ENCODE data around the gene FSCN2.

FSCN2 gene

DNA sequence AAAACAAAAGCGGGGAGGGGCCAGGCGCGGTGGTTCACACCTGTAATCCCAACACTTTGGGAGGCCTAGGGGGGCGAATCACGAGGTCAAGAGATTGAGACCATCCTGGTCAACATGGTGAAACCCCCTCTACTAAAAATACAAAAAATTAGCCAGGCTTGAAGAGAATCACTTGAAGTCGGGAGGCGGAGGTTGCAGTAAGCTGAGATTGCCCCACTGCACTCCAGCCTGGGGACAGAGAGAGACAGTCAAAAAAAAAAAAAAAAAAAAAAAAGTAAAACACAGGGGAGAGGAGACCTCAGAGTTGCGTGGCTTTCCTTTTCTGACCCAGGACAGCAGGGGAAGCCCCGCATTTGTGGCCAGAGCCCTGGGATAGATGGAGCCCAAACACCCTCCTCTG, 35.5 kb upstream of the FSCN2 start:
- DNase-seq (ENCODE audit: insufficient read length, low spot score): no peak
- no peak for FAIRE-seq
- TF ChIP-seq, protein P1, sequence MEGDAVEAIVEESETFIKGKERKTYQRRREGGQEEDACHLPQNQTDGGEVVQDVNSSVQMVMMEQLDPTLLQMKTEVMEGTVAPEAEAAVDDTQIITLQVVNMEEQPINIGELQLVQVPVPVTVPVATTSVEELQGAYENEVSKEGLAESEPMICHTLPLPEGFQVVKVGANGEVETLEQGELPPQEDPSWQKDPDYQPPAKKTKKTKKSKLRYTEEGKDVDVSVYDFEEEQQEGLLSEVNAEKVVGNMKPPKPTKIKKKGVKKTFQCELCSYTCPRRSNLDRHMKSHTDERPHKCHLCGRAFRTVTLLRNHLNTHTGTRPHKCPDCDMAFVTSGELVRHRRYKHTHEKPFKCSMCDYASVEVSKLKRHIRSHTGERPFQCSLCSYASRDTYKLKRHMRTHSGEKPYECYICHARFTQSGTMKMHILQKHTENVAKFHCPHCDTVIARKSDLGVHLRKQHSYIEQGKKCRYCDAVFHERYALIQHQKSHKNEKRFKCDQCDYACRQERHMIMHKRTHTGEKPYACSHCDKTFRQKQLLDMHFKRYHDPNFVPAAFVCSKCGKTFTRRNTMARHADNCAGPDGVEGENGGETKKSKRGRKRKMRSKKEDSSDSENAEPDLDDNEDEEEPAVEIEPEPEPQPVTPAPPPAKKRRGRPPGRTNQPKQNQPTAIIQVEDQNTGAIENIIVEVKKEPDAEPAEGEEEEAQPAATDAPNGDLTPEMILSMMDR (IDR thresholded peaks at IDR 0.05; ENCODE audit: insufficient read depth, missing control alignments): no peak

- no peak for FAIRE-seq
- TF ChIP-seq, protein P1 (IDR thresholded peaks at IDR 0.05; ENCODE audit: insufficient read depth, missing control alignments): no peak
These were observed 34.8 kb upstream of the FSCN2 start for GRCh38 chr17:81493198-81494038.

GRCh38 chr17:81494626-81495377, 33.4 kb upstream of the FSCN2 start:
- DNase-seq (ENCODE audit: insufficient read length, low spot score) (no peak), FAIRE-seq (no peak)
- TF ChIP-seq, protein P1 (IDR thresholded peaks at IDR 0.05; ENCODE audit: insufficient read depth, missing control alignments): no peak

More at GRCh38 chr17:81493198-81494038, 34.8 kb upstream of the FSCN2 start:
- no peak for DNase-seq (ENCODE audit: insufficient read length, low spot score)

DNA sequence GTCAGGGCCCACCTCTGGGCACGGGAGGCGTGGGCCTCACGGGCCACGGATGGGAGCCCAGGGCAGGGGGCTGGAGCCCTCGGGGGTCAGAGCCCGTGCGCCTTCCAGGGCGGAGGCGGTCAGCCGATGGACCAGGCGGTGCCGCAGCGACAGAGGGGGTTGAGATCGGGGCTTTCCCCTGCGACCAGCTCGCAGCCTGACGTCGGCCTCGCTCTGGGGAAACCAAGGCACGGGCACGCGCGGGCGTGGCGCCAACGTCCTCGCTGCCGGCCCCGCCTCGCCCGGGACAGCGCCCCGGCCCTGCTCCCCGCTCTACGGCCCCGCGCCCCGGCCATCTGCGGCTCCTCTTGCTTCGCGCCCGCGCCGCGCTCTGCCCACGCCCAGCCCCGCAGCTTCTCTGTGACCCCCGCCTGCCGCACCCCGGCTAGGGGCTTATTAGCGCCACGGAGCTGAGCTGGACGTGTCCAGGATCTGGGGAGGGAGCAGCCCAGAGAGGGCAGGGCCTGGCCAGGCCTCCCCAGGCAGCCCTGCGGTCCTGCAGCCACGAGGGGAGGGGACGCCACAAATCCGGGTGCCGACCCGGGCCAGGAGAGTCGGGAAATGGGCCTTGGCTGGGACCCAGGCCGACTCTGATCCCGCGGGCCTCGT, 29.1 kb upstream of the FSCN2 start:
- FAIRE-seq (no peak), DNase-seq (ENCODE audit: insufficient read length, low spot score) (no peak)
- TF ChIP-seq, protein P1 (IDR thresholded peaks at IDR 0.05; ENCODE audit: insufficient read depth, missing control alignments): no peak

DNA sequence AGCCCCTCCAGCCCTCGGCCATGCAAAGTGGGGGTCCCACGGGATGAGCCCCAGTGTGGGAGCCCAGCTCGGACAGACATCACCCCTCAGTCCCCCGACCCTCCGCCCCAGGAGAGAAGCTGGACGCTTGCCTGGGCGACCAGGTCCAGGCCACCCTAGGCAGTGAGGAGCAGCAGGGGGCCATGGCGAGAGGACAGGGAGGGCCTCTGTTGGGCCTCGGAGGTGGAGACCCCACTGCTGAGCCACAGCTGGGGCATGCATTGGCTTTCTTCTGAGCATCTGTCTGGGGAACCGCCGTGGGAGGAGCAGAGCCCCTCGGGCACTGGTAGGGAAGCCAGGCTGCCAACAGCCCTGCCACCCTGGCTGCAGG, 28.6 kb upstream of the FSCN2 start:
- no peak for FAIRE-seq
- no peak for DNase-seq (ENCODE audit: insufficient read length, low spot score)
- TF ChIP-seq, protein P1 (IDR thresholded peaks at IDR 0.05; ENCODE audit: insufficient read depth, missing control alignments): no peak

DNA sequence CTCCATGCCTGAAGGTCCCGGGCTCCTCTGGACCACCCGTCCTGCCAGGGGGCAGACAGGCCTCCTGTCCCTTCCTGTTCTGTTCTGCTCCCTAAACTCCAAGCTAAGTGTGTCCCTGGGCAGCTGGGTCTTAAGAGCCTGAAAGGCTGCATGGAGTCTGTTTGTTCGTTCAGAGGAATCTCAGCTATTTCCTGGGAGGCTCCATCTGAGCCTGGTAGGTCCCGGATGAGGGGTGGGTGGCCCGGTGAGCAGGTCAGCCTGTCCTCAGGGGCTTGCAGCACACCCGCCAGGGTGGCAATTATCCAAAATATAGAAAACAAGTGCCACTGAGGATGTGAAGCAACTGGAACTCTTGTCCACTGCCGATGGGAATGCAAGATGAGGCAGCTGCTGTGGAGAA, 28.1 kb upstream of the FSCN2 start:
- DNase-seq (ENCODE audit: insufficient read length, low spot score): no peak
- TF ChIP-seq, protein P1 (IDR thresholded peaks at IDR 0.05; ENCODE audit: insufficient read depth, missing control alignments): no peak
- FAIRE-seq: no peak
